B cell (primary cell): Measurements from ENCODE around the gene PEX7. TPM values are rescaled to one million over a fixed set of nuclear protein-coding genes. Genes with fewer than 3 reads are reported as not detected.

ENCODE experiments used
- ATAC-seq: fragments of 200-7000 bp; cut with Tn5 transposase; one replicate; pipeline ENCODE4 v1.10.0; 2021; ENCODE audit warnings: low read depth, mild to moderate bottlenecking, moderate number of reproducible peaks, moderate library complexity
- CTCF ChIA-PET: fragments of 350-600 bp; sonication (Branson Sonifier 250); formaldehyde crosslinking; loops from one replicate; lab custom pipeline; 2021; ENCODE audit warnings: antibody characterized with exemption, inconsistent platforms; lab: Charles Lee
- POLR2A ChIA-PET: fragments of 350-600 bp; sonication (Branson Sonifier 250); formaldehyde crosslinking; loops from one replicate; lab custom pipeline; 2021; ENCODE audit warnings: antibody characterized with exemption; lab: Charles Lee
- DNase-seq: peaks from one replicate; pipeline ENCODE4 v3.0.0; 2013
- H2AFZ ChIP-seq: 2 replicates; pipeline ENCODE4 v1.6.1; 2012; ENCODE audit warnings: mild to moderate bottlenecking, low read depth, low read length; ENCODE audit not compliant: insufficient read depth, poor library complexity, severe bottlenecking
- H3K27ac ChIP-seq, 2 donors: 1 replicate in 1 of 2; 2 replicates in 1 of 2; pipeline ENCODE4 v1.5.1; 2012 to 2013; ENCODE audit warnings: low read length in 2 of 2, mild to moderate bottlenecking in 2 of 2, moderate library complexity in 1 of 2
- H3K27me3 ChIP-seq, 4 experiments: fragments of 200-600 bp in 1 of 4; sonication (generic) in 1 of 4; replicated peaks in 1 of 4; 1 replicate in 2 of 4; 2 replicates in 2 of 4; pipeline versions ENCODE4 v1.6.1 to v1.7.0; 2013 to 2016; ENCODE audit warnings: low read length in 3 of 4, mild to moderate bottlenecking in 2 of 4, mixed read lengths in 1 of 4, moderate library complexity in 1 of 4; ENCODE audit not compliant: insufficient read depth in 4 of 4, control insufficient read depth in 3 of 4; ENCODE audit errors: control extremely low read depth in 1 of 4
- H3K36me3 ChIP-seq, 2 experiments: replicated peaks in 1 of 2; 1 replicate in 1 of 2; 2 replicates in 1 of 2; pipeline versions ENCODE4 v1.6.1 to v1.7.1; 2013; ENCODE audit warnings: low read length in 1 of 2; ENCODE audit not compliant: insufficient read depth in 2 of 2, control insufficient read depth in 1 of 2; ENCODE audit errors: control extremely low read depth in 1 of 2, extremely low read depth in 1 of 2
- H3K4me1 ChIP-seq, 2 donors: fragments of 200-600 bp in 1 of 2; sonication (generic) in 1 of 2; 1 replicate in 1 of 2; 2 replicates in 1 of 2; pipeline versions ENCODE4 v1.5.1 to v1.6.1; 2013 to 2017; ENCODE audit warnings: low read length in 2 of 2; ENCODE audit not compliant: control insufficient read depth in 2 of 2, insufficient read depth in 2 of 2
- H3K4me2 ChIP-seq: replicated peaks from 2 replicates; pipeline ENCODE3; 2012; ENCODE audit warnings: mild to moderate bottlenecking, low read depth, low read length; ENCODE audit not compliant: poor library complexity, severe bottlenecking
- H3K4me3 ChIP-seq, 5 experiments: fragments of 200-600 bp in 1 of 5; sonication (generic) in 1 of 5; 1 replicate in 3 of 5; 2 replicates in 2 of 5; pipeline versions ENCODE4 v1.5.1 to v1.7.0; 2011 to 2016; ENCODE audit warnings: low read length in 4 of 5, mild to moderate bottlenecking in 4 of 5, low read depth in 2 of 5, control low read depth in 1 of 5, moderate library complexity in 1 of 5; ENCODE audit not compliant: insufficient read depth in 1 of 5; ENCODE audit errors: control extremely low read depth in 1 of 5, extremely low read depth in 1 of 5
- H3K79me2 ChIP-seq: fragments of 200-600 bp; sonication (generic); one replicate; pipeline ENCODE4 v1.6.0; 2016; ENCODE audit warnings: low read length; ENCODE audit not compliant: control insufficient read depth, insufficient read depth
- H3K9ac ChIP-seq: fragments of 200-600 bp; sonication (generic); 2 replicates; pipeline ENCODE4 v1.6.1; 2017; ENCODE audit warnings: mild to moderate bottlenecking, low read length, moderate library complexity
- H3K9me3 ChIP-seq, 3 donors: one replicate each; pipeline versions ENCODE4 v1.6.1 to v1.7.1; 2013; ENCODE audit warnings: low read length in 2 of 3; ENCODE audit not compliant: control insufficient read depth in 2 of 3, insufficient read depth in 1 of 3; ENCODE audit errors: control extremely low read depth in 1 of 3
- H4K20me1 ChIP-seq: 2 replicates; pipeline ENCODE4 v1.6.0; 2012; ENCODE audit warnings: mild to moderate bottlenecking, low read length; ENCODE audit not compliant: insufficient read depth, control insufficient read depth, poor library complexity, severe bottlenecking
- H3K27ac Mint-ChIP-seq: one replicate; pipeline ENCODE4 v1.8.0; 2021; ENCODE audit warnings: mixed read lengths
- H3K27me3 Mint-ChIP-seq: one replicate; pipeline ENCODE4 v1.8.0; 2021; ENCODE audit warnings: mixed read lengths
- H3K4me1 Mint-ChIP-seq: one replicate; pipeline ENCODE4 v1.8.0; 2021; ENCODE audit warnings: mixed read lengths
- H3K4me3 Mint-ChIP-seq: one replicate; pipeline ENCODE4 v1.8.0; 2021; ENCODE audit warnings: mixed read lengths
- H3K9me3 Mint-ChIP-seq: one replicate; pipeline ENCODE4 v1.8.0; 2022; ENCODE audit warnings: mixed read lengths; ENCODE audit not compliant: insufficient read depth
- CTCF ChIP-seq: fragments of 200-600 bp; IDR thresholded peaks from one replicate; pipeline ENCODE4 v1.8.0; 2022; ENCODE audit warnings: antibody characterized with exemption, mild to moderate bottlenecking
- EZH2 ChIP-seq: IDR thresholded peaks from 2 replicates; pipeline ENCODE4 v1.6.1; 2012; ENCODE audit warnings: borderline replicate concordance, low read depth, mild to moderate bottlenecking, moderate library complexity, low read length; ENCODE audit not compliant: insufficient read depth, poor library complexity, severe bottlenecking
- WGBS: methylation state at CpG from one replicate; pipeline ENCODE4 v1.1.5; 2013; ENCODE audit warnings: missing lambda C conversion rate; ENCODE audit not compliant: insufficient coverage; 5-methylcytosine and 5-hydroxymethylcytosine counted together
- intact Hi-C: fragments of 100-400 bp; cut with micrococcal nuclease; formaldehyde crosslinking; loops from one replicate; pipeline ENCODE4 v1.10.0; 2022
- polyA plus RNA-seq: library from polyadenylated mRNA; depleted of rRNA; stranded (reverse); fragments of >200 nt; gene quantifications from 2 replicates; pipeline ENCODE4 v1.2.3, GENCODE V29; 2012
- total RNA-seq, 2 donors: library from RNA; stranded (reverse); fragments of 120-200 nt in 1 of 2; gene quantifications; 1 replicate in 1 of 2; 2 replicates in 1 of 2; pipeline versions ENCODE4 v1.2.3 to v1.2.4, GENCODE V29; 2013 to 2022

PEX7 gene
- total and polyA plus RNA-seq, 2 donors (not counting 1 experiment from before 2014, with no cell fraction given), result 3.9 TPM

GRCh38 chr6:136798044-136798443 lies 24.3 kb upstream of the PEX7 start:
- CTCF ChIA-PET, result interaction anchor here (0.6 to 1.3 kb wide), 3 partner anchors 57 to 174 kb away, joined by 3 to 11 read pairs (median 3); no protein-coding TSS in a partner anchor

More at GRCh38 chr6:136798044-136798443, 24.3 kb upstream of the PEX7 start:
- H3K9me3 ChIP-seq, result peaks cover 0 to 2% (median 0%) of the 10 kb centered on the region in 3 donors
- no peak overlapping the region for H3K27ac Mint-ChIP-seq
- H3K4me2 ChIP-seq, result no peak overlapping the region
- peaks cover 3% of the 10 kb centered on the region for H3K27me3 Mint-ChIP-seq
- WGBS, result no CpG with 5 or more reads among the region's 1 CpG
- H2AFZ ChIP-seq, result no peak overlapping the region
- ATAC-seq, result no peak
- H4K20me1 ChIP-seq, result no peaks in the 10 kb centered on the region
- H3K4me1 ChIP-seq, result peaks cover 6 to 8% of the 10 kb centered on the region in 2 donors
- DNase-seq, result no peak
- H3K27me3 ChIP-seq, result peaks cover 0 to 5% (median 0%) of the 10 kb centered on the region in 4 experiments
- H3K27ac ChIP-seq, result no peak overlapping the region
- no peak overlapping the region for H3K4me3 ChIP-seq
- H3K9ac ChIP-seq, result no peak overlapping the region
- POLR2A ChIA-PET, result no interaction called here
- no peaks in the 10 kb centered on the region for H3K9me3 Mint-ChIP-seq
- H3K4me1 Mint-ChIP-seq, result peaks cover 7% of the 10 kb centered on the region
- no peaks in the 10 kb centered on the region for H3K36me3 ChIP-seq
- TF ChIP-seq CTCF (no peak), EZH2 (no peak)
- intact Hi-C loops, result loop anchor here (10.0 kb wide), 1 partner anchor 127 kb away; the partner anchor contains the start of gene SLC35D3
- no peaks in the 10 kb centered on the region for H3K79me2 ChIP-seq
- no peak overlapping the region for H3K4me3 Mint-ChIP-seq
